NAMALWA (cell line): ENCODE results near the gene STXBP6.
"Not testable (repeated sequence)": the region's sequence is repeated elsewhere in the genome, so short reads cannot be mapped to it uniquely, and the experiment has no call there.

Experiments used
- DNase-seq: peaks from one replicate; pipeline ENCODE4 v3.0.0-alpha.2; 2015; ENCODE audit warnings: low spot score

The STXBP6 gene

GRCh38 chr14:24829862-24830261 lies 220.1 kb downstream of the STXBP6 start:
- DNase-seq = no peak

- no peak for DNase-seq
Measured at GRCh38 chr14:24828486-24828885, 221.5 kb downstream of the STXBP6 start.

- DNase-seq = no peak
Measured at GRCh38 chr14:24826390-24826789, 223.6 kb downstream of the STXBP6 start.

GRCh38 chr14:24820616-24821015 lies 229.3 kb downstream of the STXBP6 start:
- no peak for DNase-seq

- DNase-seq = no peak
Measured at GRCh38 chr14:24818823-24819341, 231.1 kb downstream of the STXBP6 start.

- DNase-seq = no peak
Measured at GRCh38 chr14:24818058-24818822, 231.7 kb downstream of the STXBP6 start.

- no peak for DNase-seq
Measured at GRCh38 chr14:24817212-24818057, 232.5 kb downstream of the STXBP6 start.

- no peak for DNase-seq
Measured at GRCh38 chr14:24816929-24817211, 233.1 kb downstream of the STXBP6 start.

- no peak for DNase-seq
Measured at GRCh38 chr14:24816011-24816928, 233.7 kb downstream of the STXBP6 start.

GRCh38 chr14:24815543-24815942 lies 234.4 kb downstream of the STXBP6 start:
- DNase-seq = no peak

- DNase-seq = no peak
Measured at GRCh38 chr14:24814944-24815343, 235.0 kb downstream of the STXBP6 start.

- DNase-seq = no peak
Measured at GRCh38 chr14:24814346-24814745, 235.6 kb downstream of the STXBP6 start.

GRCh38 chr14:24813819-24814259 lies 236.1 kb downstream of the STXBP6 start:
- no peak for DNase-seq

- no peak for DNase-seq
Measured at GRCh38 chr14:24813089-24813815, 236.7 kb downstream of the STXBP6 start.

- no peak for DNase-seq
Measured at GRCh38 chr14:24809135-24809534, 240.8 kb downstream of the STXBP6 start.

- DNase-seq = no peak
Measured at GRCh38 chr14:24808412-24808811, 241.5 kb downstream of the STXBP6 start.

GRCh38 chr14:24806061-24806678 lies 243.8 kb downstream of the STXBP6 start:
- DNase-seq = peak; percentile 72

- no peak for DNase-seq
Measured at GRCh38 chr14:24804552-24805212, 245.3 kb downstream of the STXBP6 start.

GRCh38 chr14:24803933-24804494 lies 245.9 kb downstream of the STXBP6 start:
- no peak for DNase-seq

- DNase-seq = not testable (repeated sequence)
Measured at GRCh38 chr14:24803426-24803825, 246.5 kb downstream of the STXBP6 start.
